HepG2 (cell line): ENCODE data around the gene MORC3. TPM values are rescaled to one million over a fixed set of nuclear protein-coding genes. Genes with fewer than 3 reads are reported as not detected.

Source experiments
- ATAC-seq: fragments of 200-7000 bp; cut with Tn5 transposase; 3 replicates; pipeline ENCODE4 v1.9.1; 2020; ENCODE audit warnings: mild to moderate bottlenecking, moderate library complexity
- BruUV-seq: library from RNA; stranded (reverse); fragments of 400-500 nt; replicated peaks from 2 replicates; lab custom pipeline; 2021; lab: Mats Ljungman, UMichigan
- CTCF ChIA-PET: fragments of 300-600 bp; formaldehyde crosslinking; extraction: SDS; loops from one replicate; lab custom pipeline; 2021; ENCODE audit warnings: low total read pairs, inconsistent platforms, low intra/inter-chr PET ratio; lab: Yijun Ruan, JAX
- POLR2A ChIA-PET: fragments of 350-600 bp; sonication (Branson Sonifier 250); formaldehyde crosslinking; loops from one replicate; lab custom pipeline; 2020; ENCODE audit warnings: antibody characterized with exemption, inconsistent platforms; lab: Yijun Ruan, JAX
- DNase-seq: peaks from one replicate; pipeline ENCODE4 v3.0.0-alpha.2; 2015; ENCODE audit warnings: low spot score
- FAIRE-seq: peaks from 3 replicates; lab custom pipeline; 2011; peaks lifted over from hg19 to GRCh38; lab: Jason Lieb, UNC
- H2AFZ ChIP-seq: one replicate; pipeline ENCODE4 v1.6.1; 2011; ENCODE audit warnings: low read length, inconsistent platforms
- H3K27ac ChIP-seq: fragments of 300-600 bp; 3 replicates; pipeline ENCODE4 v1.8.0; 2011; ENCODE audit warnings: mixed run types, mild to moderate bottlenecking, mixed read lengths, low read length, inconsistent platforms; ENCODE audit not compliant: insufficient read depth; ENCODE audit errors: extremely low read length
- H3K27me3 ChIP-seq, 2 experiments: fragments of 200-600 bp in 1 of 2; 2 replicates in 1 of 2; 3 replicates in 1 of 2; pipeline versions ENCODE4 v1.6.0 to v1.8.0; 2011; ENCODE audit warnings: low read length in 2 of 2, mild to moderate bottlenecking in 2 of 2, moderate library complexity in 2 of 2, inconsistent platforms in 1 of 2; ENCODE audit not compliant: insufficient read depth in 2 of 2, control insufficient read depth in 1 of 2
- H3K36me3 ChIP-seq, 2 experiments: fragments of 200-600 bp in 1 of 2; replicated peaks in 1 of 2; 2 replicates in 1 of 2; 3 replicates in 1 of 2; pipeline versions ENCODE4 v1.5.1 to v1.8.0; 2011; ENCODE audit warnings: low read length in 2 of 2, inconsistent platforms in 1 of 2; ENCODE audit not compliant: insufficient read depth in 2 of 2, control insufficient read depth in 1 of 2
- H3K4me1 ChIP-seq: 2 replicates; pipeline ENCODE4 v1.5.1; 2012; ENCODE audit warnings: low read length, inconsistent platforms; ENCODE audit not compliant: insufficient read depth
- H3K4me2 ChIP-seq: 2 replicates; pipeline ENCODE4 v1.6.0; 2011; ENCODE audit warnings: low read depth, low read length, inconsistent platforms
- H3K4me3 ChIP-seq, 3 experiments: fragments of 200-600 bp in 1 of 3; sonication (generic), shearing (Covaris generic) in 1 of 3; replicated peaks in 1 of 3; 2 replicates each; pipeline ENCODE4 v1.5.1; 2011 to 2016; ENCODE audit warnings: low read length in 3 of 3, inconsistent platforms in 2 of 3, low read depth in 2 of 3, mild to moderate bottlenecking in 2 of 3, control low read depth in 1 of 3, mixed read lengths in 1 of 3; ENCODE audit not compliant: insufficient read depth in 1 of 3
- H3K79me2 ChIP-seq: one replicate; pipeline ENCODE4 v1.6.1; 2011; ENCODE audit warnings: low read length, inconsistent platforms; ENCODE audit not compliant: insufficient read depth
- H3K9ac ChIP-seq: 2 replicates; pipeline ENCODE4 v1.6.0; 2011; ENCODE audit warnings: mild to moderate bottlenecking, low read depth, low read length, inconsistent platforms; ENCODE audit not compliant: insufficient read depth
- H3K9me3 ChIP-seq: 2 replicates; pipeline ENCODE4 v1.5.1; 2012; ENCODE audit warnings: mild to moderate bottlenecking, low read length
- H4K20me1 ChIP-seq: 2 replicates; pipeline ENCODE4 v1.6.0; 2011; ENCODE audit warnings: inconsistent platforms, mild to moderate bottlenecking, low read length, moderate library complexity; ENCODE audit not compliant: insufficient read depth
- AHDC1 ChIP-seq: sonication (generic); formaldehyde crosslinking; IDR thresholded peaks from 2 replicates; pipeline ENCODE4 v1.5.1; 2020; ENCODE audit warnings: mild to moderate bottlenecking, missing genetic modification reagents, borderline replicate concordance
- JARID2 ChIP-seq: sonication (generic); formaldehyde crosslinking; IDR thresholded peaks from 2 replicates; pipeline ENCODE4 v1.8.1; 2023; ENCODE audit warnings: missing genetic modification reagents, inconsistent platforms; ENCODE audit not compliant: insufficient replicate concordance
- MAFF ChIP-seq: IDR thresholded peaks from 2 replicates; pipeline ENCODE4 v1.6.1; 2011; ENCODE audit warnings: low read depth, low read length, improper control_type of control experiment
- MED8 ChIP-seq: sonication (generic); formaldehyde crosslinking; IDR thresholded peaks from 2 replicates; pipeline ENCODE4 v1.8.1; 2023; ENCODE audit warnings: mild to moderate bottlenecking, missing genetic modification reagents; ENCODE audit not compliant: insufficient replicate concordance
- NR0B2 ChIP-seq: sonication (generic); formaldehyde crosslinking; IDR thresholded peaks from 2 replicates; pipeline ENCODE4 v1.4.0; 2020; ENCODE audit warnings: mild to moderate bottlenecking, missing genetic modification reagents
- SIN3B ChIP-seq: fragments of 150-350 bp; IDR thresholded peaks from 2 replicates; pipeline ENCODE4 v1.6.1; 2014; ENCODE audit warnings: low read length
- ZNF263 ChIP-seq: sonication (generic); formaldehyde crosslinking; IDR thresholded peaks from 2 replicates; pipeline ENCODE4 v1.4.0; 2020; ENCODE audit warnings: missing genetic modification reagents
- ZNF335 ChIP-seq: sonication (generic); formaldehyde crosslinking; IDR thresholded peaks from 2 replicates; pipeline ENCODE4 v1.4.0; 2020; ENCODE audit warnings: missing genetic modification reagents
- ZNF670 ChIP-seq: sonication (generic); formaldehyde crosslinking; IDR thresholded peaks from 2 replicates; pipeline ENCODE4 v1.8.0; 2022; ENCODE audit warnings: mild to moderate bottlenecking, missing genetic modification reagents, borderline replicate concordance
- ZNF879 ChIP-seq: sonication (generic); formaldehyde crosslinking; IDR thresholded peaks from 2 replicates; pipeline ENCODE4 v1.8.1; 2023; ENCODE audit warnings: missing genetic modification reagents
- WGBS: methylation state at CpG from one replicate; pipeline ENCODE4 v1.1.6; 2017; ENCODE audit warnings: low lambda C conversion rate; 5-methylcytosine and 5-hydroxymethylcytosine counted together
- in situ Hi-C: cut with HindIII; loops from 2 replicates; pipeline ENCODE4 v1.10.0; 2017; ENCODE audit warnings: low pct_unique_long_range_greater_than_20kb; ENCODE audit not compliant: extremely low pct_ligation_motif_present
- intact Hi-C: fragments of 100-400 bp; cut with micrococcal nuclease; formaldehyde crosslinking; loops from one replicate; pipeline ENCODE4 v1.10.0; 2022; ENCODE audit not compliant: unreplicated experiment
- polyA plus RNA-seq, 8 experiments: library from polyadenylated mRNA; depleted of rRNA in 3 of 8; stranded (reverse) in 7 of 8; unstranded in 1 of 8; fragments of >200 nt; fragmentation: Illumina TruSeq in 4 of 8; extraction: Trizol in 4 of 8; gene quantifications; 2 replicates each; pipeline versions ENCODE4 v1.2.1 to v1.2.3, GENCODE V29; 2011 to 2016; ENCODE audit warnings: low read depth in 4 of 8, missing spikeins in 1 of 8, mixed read lengths in 1 of 8; ENCODE audit not compliant: insufficient read depth in 1 of 8
- total RNA-seq, 5 experiments: library from RNA; depleted of rRNA; stranded (reverse); fragments of >200 nt; fragmentation: Illumina TruSeq; extraction: Trizol; gene quantifications; 2 replicates each; pipeline ENCODE4 v1.2.3, GENCODE V29; 2016; ENCODE audit warnings: low read depth in 1 of 5
- TF ChIP-seq, protein P1 (sequence below): sonication (generic); formaldehyde crosslinking; IDR thresholded peaks from 2 replicates; pipeline ENCODE4 v1.4.0; 2020; ENCODE audit warnings: missing genetic modification reagents, borderline replicate concordance

The MORC3 gene
- total and polyA plus RNA-seq, 2 of the 13 experiments (the other 11 are each of a cell fraction or from before 2014, with no cell fraction given): 12.9 to 19.5 TPM

GRCh38 chr21:36395353-36396111, 75.5 kb downstream of the MORC3 start:
- in situ Hi-C loops: no loop called here
- ChIA-PET CTCF (no interaction called here), POLR2A (no interaction called here)
- 96% methylated on average over 6 of the region's 6 CpGs for WGBS
- Histone ChIP-seq H3K9ac (no peak overlapping the region), H3K36me3 (peaks cover 2 to 19% of the 10 kb centered on the region in 2 experiments; a peak in 3 of 5 replicates), H3K9me3 (no peaks in the 10 kb centered on the region), H3K27ac (no peak overlapping the region), H4K20me1 (no peaks in the 10 kb centered on the region), H3K27me3 (no peaks in the 10 kb centered on the region), H2AFZ (no peak overlapping the region), H3K4me2 (no peak overlapping the region), H3K4me1 (no peaks in the 10 kb centered on the region), H3K79me2 (no peaks in the 10 kb centered on the region), H3K4me3 (no peak overlapping the region)
- ATAC-seq: no peak
- no peak for FAIRE-seq
- BruUV-seq: no TSS peak
- intact Hi-C loops: no loop called here
- DNase-seq: no peak
- TF ChIP-seq AHDC1 (CRISPR knock-in tag) (no peak), ZNF670 (CRISPR knock-in tag) (no peak), ZNF263 (CRISPR knock-in tag) (no peak), MED8 (no peak), ZNF879 (CRISPR knock-in tag) (no peak), NR0B2 (CRISPR knock-in tag) (no peak), SIN3B (no peak), ZNF335 (CRISPR knock-in tag) (no peak), MAFF (no peak), JARID2 (CRISPR knock-in tag) (no peak)
- TF ChIP-seq, protein P1, sequence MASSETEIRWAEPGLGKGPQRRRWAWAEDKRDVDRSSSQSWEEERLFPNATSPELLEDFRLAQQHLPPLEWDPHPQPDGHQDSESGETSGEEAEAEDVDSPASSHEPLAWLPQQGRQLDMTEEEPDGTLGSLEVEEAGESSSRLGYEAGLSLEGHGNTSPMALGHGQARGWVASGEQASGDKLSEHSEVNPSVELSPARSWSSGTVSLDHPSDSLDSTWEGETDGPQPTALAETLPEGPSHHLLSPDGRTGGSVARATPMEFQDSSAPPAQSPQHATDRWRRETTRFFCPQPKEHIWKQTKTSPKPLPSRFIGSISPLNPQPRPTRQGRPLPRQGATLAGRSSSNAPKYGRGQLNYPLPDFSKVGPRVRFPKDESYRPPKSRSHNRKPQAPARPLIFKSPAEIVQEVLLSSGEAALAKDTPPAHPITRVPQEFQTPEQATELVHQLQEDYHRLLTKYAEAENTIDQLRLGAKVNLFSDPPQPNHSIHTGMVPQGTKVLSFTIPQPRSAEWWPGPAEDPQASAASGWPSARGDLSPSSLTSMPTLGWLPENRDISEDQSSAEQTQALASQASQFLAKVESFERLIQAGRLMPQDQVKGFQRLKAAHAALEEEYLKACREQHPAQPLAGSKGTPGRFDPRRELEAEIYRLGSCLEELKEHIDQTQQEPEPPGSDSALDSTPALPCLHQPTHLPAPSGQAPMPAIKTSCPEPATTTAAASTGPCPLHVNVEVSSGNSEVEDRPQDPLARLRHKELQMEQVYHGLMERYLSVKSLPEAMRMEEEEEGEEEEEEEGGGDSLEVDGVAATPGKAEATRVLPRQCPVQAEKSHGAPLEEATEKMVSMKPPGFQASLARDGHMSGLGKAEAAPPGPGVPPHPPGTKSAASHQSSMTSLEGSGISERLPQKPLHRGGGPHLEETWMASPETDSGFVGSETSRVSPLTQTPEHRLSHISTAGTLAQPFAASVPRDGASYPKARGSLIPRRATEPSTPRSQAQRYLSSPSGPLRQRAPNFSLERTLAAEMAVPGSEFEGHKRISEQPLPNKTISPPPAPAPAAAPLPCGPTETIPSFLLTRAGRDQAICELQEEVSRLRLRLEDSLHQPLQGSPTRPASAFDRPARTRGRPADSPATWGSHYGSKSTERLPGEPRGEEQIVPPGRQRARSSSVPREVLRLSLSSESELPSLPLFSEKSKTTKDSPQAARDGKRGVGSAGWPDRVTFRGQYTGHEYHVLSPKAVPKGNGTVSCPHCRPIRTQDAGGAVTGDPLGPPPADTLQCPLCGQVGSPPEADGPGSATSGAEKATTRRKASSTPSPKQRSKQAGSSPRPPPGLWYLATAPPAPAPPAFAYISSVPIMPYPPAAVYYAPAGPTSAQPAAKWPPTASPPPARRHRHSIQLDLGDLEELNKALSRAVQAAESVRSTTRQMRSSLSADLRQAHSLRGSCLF (CRISPR knock-in tag): no peak
